Tibial nerve (tissue), 3 donors: ENCODE data around the gene LARP1.
"Not testable (repeated sequence)": the region's sequence is repeated elsewhere in the genome, so short reads cannot be mapped to it uniquely, and the experiment has no call there.

ENCODE experiments used
- CTCF ChIP-seq, 5 experiments: fragments of 200-600 bp in 3 of 5; fragments of 450-650 bp in 2 of 5; sonication (generic) in 3 of 5; IDR thresholded peaks; one replicate each; pipeline ENCODE4 v1.5.1; 2016 to 2019; ENCODE audit warnings: antibody characterized with exemption in 5 of 5, mild to moderate bottlenecking in 3 of 5, moderate library complexity in 2 of 5
- POLR2A ChIP-seq, 2 donors: fragments of 450-650 bp; IDR thresholded peaks; one replicate each; pipeline ENCODE4 v1.6.1; 2017; ENCODE audit warnings: antibody characterized with exemption in 2 of 2, mild to moderate bottlenecking in 2 of 2, moderate library complexity in 2 of 2

- TF ChIP-seq POLR2A, CTCF (IDR thresholded peaks at IDR 0.05): not testable (repeated sequence)
These were observed 80.5 kb downstream of the LARP1 start for GRCh38 chr5:154835701-154836052.
